Measurements from ENCODE around the gene USP5. TPM values are rescaled to one million over a fixed set of nuclear protein-coding genes. Genes with fewer than 3 reads are reported as not detected.

The USP5 gene
- total RNA-seq, 1 donor from 2014 or later, result 134 TPM

GRCh38 chr12:6912164-6912935, 60.4 kb downstream of the USP5 start:
- Mint-ChIP-seq H3K9me3 (no peaks in the 10 kb centered on the region), H3K27me3 (ENCODE audit: low read depth) (no peaks in the 10 kb centered on the region), H3K4me1 (ENCODE audit: low read depth) (peaks cover 20% of the 10 kb centered on the region), H3K27ac (peak overlapping the region; percentile 78), H3K4me3 (ENCODE audit: low read depth) (peak overlapping the region; percentile 68), H3K36me3 (ENCODE audit: low read depth) (peaks cover 17% of the 10 kb centered on the region)
- intact Hi-C loops (cut with micrococcal nuclease), result no loop called here
- DNase-seq (ENCODE audit: low spot score), result no peak

- intact Hi-C loops (cut with micrococcal nuclease), result loop anchor here (1.0 to 2.0 kb wide), 2 partner anchors 10 to 42 kb away; partner anchors contain the start of genes LRRC23 and SPSB2
- no peaks in the 10 kb centered on the region for H3K27me3 Mint-ChIP-seq (ENCODE audit: low read depth)
- H3K4me1 Mint-ChIP-seq (ENCODE audit: low read depth), result peaks cover 21% of the 10 kb centered on the region
- H3K27ac Mint-ChIP-seq, result peak within 1 kb of the TSS; percentile 77
- H3K4me3 Mint-ChIP-seq (ENCODE audit: low read depth), result peak within 1 kb of the TSS; percentile 93
- H3K36me3 Mint-ChIP-seq (ENCODE audit: low read depth), result peaks cover 30% of the 10 kb centered on the region
- peak; percentile 74 for DNase-seq (ENCODE audit: low spot score)
- no peaks in the 10 kb centered on the region for H3K9me3 Mint-ChIP-seq
Observed at GRCh38 chr12:6914246-6914946, 62.4 kb downstream of the USP5 start, which contains the start of gene ENO2. ENO2 (plus strand) TSS chr12:6914580; CDS start chr12:6915833, 1,253 bp downstream.

- H3K4me3 Mint-ChIP-seq (ENCODE audit: low read depth), result peak overlapping the region; percentile 93
- peak overlapping the region; percentile 77 for H3K27ac Mint-ChIP-seq
- peaks cover 28% of the 10 kb centered on the region for H3K4me1 Mint-ChIP-seq (ENCODE audit: low read depth)
- no peaks in the 10 kb centered on the region for H3K9me3 Mint-ChIP-seq
- H3K27me3 Mint-ChIP-seq (ENCODE audit: low read depth), result no peaks in the 10 kb centered on the region
- peaks cover 38% of the 10 kb centered on the region for H3K36me3 Mint-ChIP-seq (ENCODE audit: low read depth)
- intact Hi-C loops (cut with micrococcal nuclease), result loop anchor here (1.0 to 2.0 kb wide), 2 partner anchors 11 to 42 kb away; partner anchors contain the start of genes LRRC23 and SPSB2
- DNase-seq (ENCODE audit: low spot score), result no peak
Observed at GRCh38 chr12:6914947-6915788, 63.2 kb downstream of the USP5 start.

- peak overlapping the region; percentile 93 for H3K4me3 Mint-ChIP-seq (ENCODE audit: low read depth)
- peaks cover 39% of the 10 kb centered on the region for H3K36me3 Mint-ChIP-seq (ENCODE audit: low read depth)
- H3K27ac Mint-ChIP-seq, result peak overlapping the region; percentile 77
- peaks cover 28% of the 10 kb centered on the region for H3K4me1 Mint-ChIP-seq (ENCODE audit: low read depth)
- intact Hi-C loops (cut with micrococcal nuclease), result loop anchor here (2.0 kb wide), 1 partner anchor 43 kb away; the partner anchor contains the start of gene SPSB2
- no peaks in the 10 kb centered on the region for H3K9me3 Mint-ChIP-seq
- DNase-seq (ENCODE audit: low spot score), result no peak
- no peaks in the 10 kb centered on the region for H3K27me3 Mint-ChIP-seq (ENCODE audit: low read depth)
Observed at GRCh38 chr12:6915789-6916285, 63.9 kb downstream of the USP5 start.

Other genes starting within 250 kb of the USP5 start
- gene CHD4, start 244.8 kb upstream of the USP5 start, total RNA-seq, result 343 and 351 TPM in 2 replicates
- 3.6 and 4.1 TPM in 2 replicates for gene LPAR5, start 216.2 kb upstream of the USP5 start, total RNA-seq
- 1.2 and 1.5 TPM in 2 replicates for gene ACRBP, start 204.7 kb upstream of the USP5 start, total RNA-seq
- gene ING4, start 189.0 kb upstream of the USP5 start, total RNA-seq, result 18.5 and 19.1 TPM in 2 replicates
- gene ZNF384, start 162.8 kb upstream of the USP5 start, total RNA-seq, result 73.7 and 75.4 TPM in 2 replicates
- gene PIANP, start 151.3 kb upstream of the USP5 start, total RNA-seq, result 0.18 TPM in 1 of 2 replicates, not detected in the other
- gene COPS7A, start 128.1 kb upstream of the USP5 start, total RNA-seq, result 33.0 and 35.6 TPM in 2 replicates
- 162 and 172 TPM in 2 replicates for gene MLF2, start 99.0 kb upstream of the USP5 start, total RNA-seq
- gene PTMS, start 85.8 kb upstream of the USP5 start, total RNA-seq, result 235 and 262 TPM in 2 replicates
- 215 and 223 TPM in 2 replicates for gene LAG3, start 79.6 kb upstream of the USP5 start, total RNA-seq
- gene CD4, start 62.6 kb upstream of the USP5 start, total RNA-seq, result 354 and 368 TPM in 2 replicates
- gene GPR162, start 30.3 kb upstream of the USP5 start, total RNA-seq, result 0.11 and 0.30 TPM in 2 replicates
- gene P3H3, start 23.7 kb upstream of the USP5 start, total RNA-seq, result 5.2 and 5.3 TPM in 2 replicates
- gene GNB3, start 11.2 kb upstream of the USP5 start, total RNA-seq, result 1.2 and 1.3 TPM in 2 replicates
- 41.6 and 42.1 TPM in 2 replicates for gene CDCA3, start 864 bp upstream of the USP5 start, total RNA-seq
- gene TPI1, start 15.4 kb downstream of the USP5 start, total RNA-seq, result 1,708 and 1,711 TPM in 2 replicates
- gene SPSB2, start 21.2 kb downstream of the USP5 start, total RNA-seq, result 3.7 and 4.1 TPM in 2 replicates
- 4.7 and 6.6 TPM in 2 replicates for gene LRRC23, start 52.7 kb downstream of the USP5 start, total RNA-seq
- gene ENO2, start 62.4 kb downstream of the USP5 start, total RNA-seq, result 230 and 235 TPM in 2 replicates
- gene ATN1, start 75.8 kb downstream of the USP5 start, total RNA-seq, result 66.8 and 70.5 TPM in 2 replicates
- not detected in 2 replicates for gene RNU7-1, start 91.7 kb downstream of the USP5 start, total RNA-seq
- gene C12orf57, start 91.9 kb downstream of the USP5 start, total RNA-seq, result 158 and 173 TPM in 2 replicates
- 250 and 252 TPM in 2 replicates for gene PTPN6, start 99.2 kb downstream of the USP5 start, total RNA-seq
- gene PHB2, start 118.5 kb downstream of the USP5 start, total RNA-seq, result 381 and 391 TPM in 2 replicates
- gene EMG1, start 118.8 kb downstream of the USP5 start, total RNA-seq, result 104 and 112 TPM in 2 replicates
- gene LPCAT3, start 166.3 kb downstream of the USP5 start, total RNA-seq, result 30.9 and 34.0 TPM in 2 replicates
- 2.5 and 2.6 TPM in 2 replicates for gene C1S, start 208.6 kb downstream of the USP5 start, total RNA-seq
- gene C1R, start 240.3 kb downstream of the USP5 start, total RNA-seq, result 1.5 and 2.5 TPM in 2 replicates